Suppressor macrophage (primary cell): ENCODE measurements around the gene METRNL.
"Not testable (repeated sequence)": the region's sequence is repeated elsewhere in the genome, so short reads cannot be mapped to it uniquely, and the experiment has no call there.

Experiments used
- DNase-seq, 4 experiments: peaks; one replicate each; pipeline ENCODE4 v3.0.0-alpha.2; 2020 to 2022

The METRNL gene

DNA sequence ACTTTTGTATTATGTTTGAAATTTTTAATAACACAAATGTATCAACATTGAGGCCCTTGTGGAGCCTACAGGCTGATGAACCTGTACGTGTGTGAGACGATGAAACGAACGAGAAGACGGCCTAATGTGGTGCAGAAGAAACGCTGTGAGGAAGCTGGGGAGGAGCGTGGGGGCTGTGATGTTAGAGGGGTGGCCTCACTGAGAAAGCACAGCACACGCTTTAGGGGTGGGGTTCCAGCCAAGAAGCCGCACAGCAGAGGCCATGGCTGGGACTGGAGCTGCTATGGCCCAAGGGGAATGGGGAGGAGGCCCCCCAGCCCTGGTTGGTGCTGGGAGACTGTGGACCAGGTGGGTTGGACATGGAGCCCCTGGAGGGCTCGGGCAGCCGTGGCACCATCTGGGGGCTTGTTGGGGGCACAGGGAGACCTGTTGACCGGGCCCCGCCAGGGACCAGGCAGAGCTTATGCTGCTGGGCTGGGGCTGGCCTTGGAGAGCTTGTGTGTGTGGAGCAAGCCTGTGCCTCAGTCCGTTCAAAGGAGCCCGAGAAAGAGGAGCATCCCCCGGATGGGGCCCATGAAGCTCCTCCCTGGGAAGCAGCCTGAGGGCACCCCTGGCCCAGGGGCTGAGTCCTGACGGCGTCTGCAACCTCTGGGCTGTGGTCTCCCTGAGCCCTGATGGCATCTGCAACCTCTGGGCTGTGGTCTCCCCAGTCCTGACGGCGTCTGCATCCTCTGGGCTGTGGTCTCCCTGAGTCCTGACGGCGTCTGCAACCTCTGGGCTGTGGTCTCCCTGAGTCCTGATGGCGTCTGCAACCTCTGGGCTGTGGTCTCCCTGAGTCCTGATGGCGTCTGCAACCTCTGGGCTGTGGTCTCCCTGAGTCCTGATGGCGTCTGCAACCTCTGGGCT lies 44.7 kb downstream of the METRNL start:
- no peak for DNase-seq

DNA sequence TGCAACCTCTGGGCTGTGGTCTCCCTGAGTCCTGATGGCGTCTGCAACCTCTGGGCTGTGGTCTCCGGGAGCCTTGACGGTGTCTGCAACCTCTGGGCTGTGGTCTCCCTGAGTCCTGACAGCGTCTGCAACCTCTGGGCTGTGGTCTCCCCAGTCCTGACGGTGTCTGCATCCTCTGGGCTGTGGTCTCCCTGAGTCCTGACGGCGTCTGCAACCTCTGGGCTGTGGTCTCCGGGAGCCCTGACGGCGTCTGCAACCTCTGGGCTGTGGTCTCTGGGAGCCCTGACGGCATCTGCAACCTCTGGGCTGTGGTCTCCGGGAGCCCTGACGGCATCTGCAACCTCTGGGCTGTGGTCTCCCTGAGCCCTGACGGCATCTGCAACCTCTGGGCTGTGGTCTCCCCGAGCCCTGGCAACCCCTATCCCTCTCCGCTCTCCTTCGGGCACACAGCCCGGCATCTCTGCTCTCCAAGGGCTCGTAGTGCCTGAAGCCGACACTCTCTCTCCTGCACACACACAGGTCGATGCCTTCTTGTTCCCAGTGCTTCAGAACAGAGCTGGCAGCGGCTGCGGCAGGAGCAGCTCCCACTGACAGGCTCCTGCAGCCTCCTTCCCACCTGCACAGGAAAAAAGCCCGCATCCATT lies 45.6 kb downstream of the METRNL start:
- DNase-seq = no peak

DNA sequence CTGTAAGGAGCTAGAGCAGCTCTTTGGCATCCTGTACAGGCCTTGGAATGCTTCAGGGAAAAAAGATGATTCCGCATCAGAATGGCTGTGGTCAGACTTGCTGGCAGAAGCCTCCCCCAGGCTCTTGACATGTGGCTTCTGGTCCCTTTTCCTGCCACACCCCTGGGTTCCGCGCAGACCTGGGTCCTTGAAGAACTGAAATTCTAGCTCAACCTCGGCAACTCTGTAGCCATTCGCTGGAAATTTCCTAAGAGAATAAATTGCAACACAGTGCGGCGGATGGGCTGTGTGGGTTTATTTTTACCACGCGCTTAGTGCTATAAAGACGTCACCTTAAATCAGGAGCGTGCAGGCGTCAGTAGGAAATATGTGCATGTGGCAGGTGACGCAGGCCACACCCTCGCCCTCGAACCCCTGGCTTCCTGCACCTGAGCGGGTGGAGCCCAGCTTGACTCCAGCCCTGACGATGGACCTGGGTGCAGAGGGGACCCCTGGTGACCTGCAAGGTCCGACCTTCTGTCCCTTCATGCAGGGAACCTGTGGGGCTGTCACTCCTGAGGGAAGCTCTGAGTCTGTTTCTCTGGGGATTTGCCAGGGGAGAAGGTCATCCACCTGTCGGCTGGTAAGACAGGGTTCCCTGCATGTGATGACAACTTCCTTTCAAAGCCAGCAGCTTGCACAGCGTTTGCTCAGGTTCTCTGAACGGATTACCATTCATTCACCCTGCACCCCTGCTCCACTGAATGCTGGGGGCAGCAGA lies 46.3 kb downstream of the METRNL start:
- DNase-seq = peak; percentile 89 to 94 (median 92)

DNA sequence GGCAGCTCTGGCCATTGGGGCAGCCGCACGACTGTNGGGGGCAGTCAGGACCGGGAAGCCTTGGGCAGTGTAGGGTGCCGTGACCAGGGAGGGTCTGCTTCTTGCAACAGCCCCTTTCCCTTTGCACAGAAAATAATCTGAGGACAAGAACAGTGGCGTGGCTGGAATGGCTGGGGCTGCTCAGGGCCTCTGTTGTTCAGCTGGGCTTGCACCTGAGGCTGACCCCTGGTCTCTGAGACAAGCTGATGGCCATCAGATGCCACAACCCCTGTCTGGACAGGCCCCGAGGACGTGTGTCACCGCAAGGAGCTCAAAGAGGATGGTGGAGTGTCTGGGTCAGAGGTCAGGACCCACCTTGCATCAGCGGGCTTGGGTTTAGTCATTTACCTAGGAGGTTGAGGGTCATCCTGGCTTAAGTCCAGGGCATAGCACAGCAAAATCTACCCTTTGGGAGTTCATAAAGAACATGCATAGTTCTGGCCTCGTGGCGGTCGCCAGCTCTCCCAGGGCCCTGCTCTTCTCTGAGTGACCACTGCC lies 46.9 kb downstream of the METRNL start:
- no peak for DNase-seq

DNA sequence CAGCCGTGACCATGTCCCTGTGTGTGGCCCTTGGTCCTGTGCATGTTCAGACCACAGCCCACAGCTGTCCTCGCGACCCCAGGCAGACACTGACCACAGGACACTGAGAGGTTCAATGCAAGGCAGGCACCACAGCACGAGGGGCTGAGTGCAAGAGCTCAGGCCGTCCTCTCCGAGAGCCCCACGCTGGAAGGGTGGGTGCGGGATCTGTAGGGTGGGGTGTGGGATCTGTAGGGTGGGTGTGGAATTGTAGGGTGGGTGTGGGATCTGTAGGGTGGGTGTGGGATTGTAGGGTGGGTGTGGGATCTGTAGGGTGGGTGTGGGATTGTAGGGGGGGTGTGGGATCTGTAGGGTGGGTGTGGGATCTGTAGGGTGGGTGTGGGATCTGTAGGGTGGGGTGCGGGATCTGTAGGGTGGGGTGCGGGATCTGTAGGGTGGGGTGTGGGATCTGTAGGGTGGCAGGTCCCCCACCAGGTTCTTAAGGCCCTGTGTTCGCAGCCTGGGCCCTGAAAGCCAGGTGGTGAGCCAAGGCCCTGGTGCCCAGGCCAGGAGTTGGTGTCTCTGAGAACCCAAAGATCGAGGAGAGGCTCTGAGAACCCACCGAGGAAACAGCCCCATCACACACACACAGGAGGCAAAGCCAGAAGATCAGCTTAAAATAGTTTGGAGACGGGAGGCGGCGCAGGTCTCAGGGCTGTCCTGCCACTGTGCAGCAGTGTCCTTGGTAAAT lies 48.2 kb downstream of the METRNL start:
- peak in 1 of 4 experiments; percentile 1 for DNase-seq

DNA sequence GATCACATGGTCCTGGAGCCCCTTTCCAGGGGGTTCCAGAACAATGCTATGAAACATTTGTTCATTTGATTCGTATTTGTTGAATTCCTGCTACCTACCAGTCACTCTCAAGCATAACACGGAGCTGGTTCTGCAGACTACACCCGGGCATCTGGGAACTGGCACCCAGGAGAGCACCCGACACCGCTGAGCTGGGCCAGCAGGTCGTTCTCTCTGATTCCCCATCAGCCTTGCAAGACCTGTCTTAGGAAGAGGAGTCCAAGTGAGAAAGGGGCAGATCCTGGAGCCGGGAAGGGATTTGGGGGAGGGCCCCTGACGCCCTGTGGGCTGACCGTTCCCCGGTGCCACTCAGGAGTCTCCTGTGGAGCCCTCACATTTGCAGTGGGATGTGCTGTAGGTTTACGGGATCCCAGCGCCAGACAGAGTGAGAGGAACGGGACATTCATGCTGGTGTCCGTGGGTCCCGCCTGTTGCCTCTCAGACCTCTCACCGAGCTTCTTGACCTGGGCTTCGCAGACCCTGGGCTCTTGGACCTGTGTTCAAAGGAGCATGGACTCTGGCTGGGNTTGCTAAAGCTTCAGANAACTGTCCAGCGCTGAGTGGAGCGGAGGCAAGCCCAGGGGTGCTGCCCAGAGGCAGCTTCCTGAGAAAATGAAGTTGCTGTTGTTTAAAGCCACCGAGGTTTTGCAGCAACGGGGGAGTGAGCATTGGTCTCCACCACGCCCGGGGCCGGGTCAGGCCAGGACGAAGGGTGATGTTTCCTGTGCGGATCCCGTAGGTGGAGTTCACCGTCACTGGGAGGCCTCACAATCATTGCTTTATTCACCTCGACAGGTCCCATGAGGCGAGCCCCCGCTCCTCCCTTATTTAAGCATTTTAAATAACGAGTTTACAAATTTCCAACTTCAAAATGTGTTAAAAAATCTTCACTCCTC lies 49.2 kb downstream of the METRNL start:
- peak in 1 of 4 experiments; percentile 2 for DNase-seq

DNA sequence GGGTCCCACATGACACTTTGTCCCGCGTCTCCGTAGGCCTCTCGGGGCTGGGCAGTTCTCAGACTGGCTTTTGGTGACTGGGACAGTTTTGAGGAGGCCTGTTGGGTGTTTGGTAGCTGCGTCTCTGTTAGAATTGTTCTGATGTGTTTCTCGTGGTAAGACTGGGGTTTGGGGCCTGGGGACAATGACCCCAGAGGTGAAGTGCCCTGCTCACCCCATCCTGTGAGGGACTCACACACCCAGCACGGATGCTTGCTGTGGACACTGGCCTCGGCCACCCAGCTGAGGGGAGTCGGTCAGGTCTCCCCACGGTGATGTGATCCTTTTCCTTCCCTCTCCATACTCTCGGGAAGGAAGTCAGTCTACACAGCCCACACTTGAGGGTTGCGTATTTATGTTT lies 50.3 kb downstream of the METRNL start:
- no peak for DNase-seq

DNA sequence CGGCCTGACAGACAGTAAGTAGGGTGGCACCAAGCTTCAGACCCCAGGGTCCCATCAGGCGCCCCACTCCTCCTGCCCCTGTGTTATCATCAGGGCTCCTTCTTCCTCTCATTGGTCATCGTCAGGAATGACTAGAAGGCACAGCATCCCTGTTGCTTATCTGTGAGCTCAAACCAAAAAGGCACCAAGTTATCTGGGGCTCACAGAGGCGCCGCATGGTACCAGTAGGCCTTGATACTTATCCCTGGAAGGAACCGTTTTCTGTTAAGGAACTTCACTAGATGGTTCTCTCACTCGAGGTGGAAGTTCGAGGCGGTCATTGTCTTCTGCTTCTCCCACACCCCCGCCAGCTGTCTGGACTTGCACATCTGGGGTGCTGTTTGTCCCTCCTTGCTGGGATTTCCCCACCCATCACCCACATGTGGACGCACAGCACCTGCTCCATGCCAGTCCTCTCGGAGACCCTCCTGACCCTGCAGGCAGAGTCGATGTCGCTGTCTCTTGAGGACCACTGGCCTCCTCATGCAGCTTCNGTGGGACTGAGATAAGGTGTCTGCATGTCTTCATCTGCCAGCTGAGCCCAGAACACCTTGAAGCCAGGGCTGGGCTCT lies 52.1 kb downstream of the METRNL start:
- DNase-seq = peak in 2 of 4 experiments; percentile 33 to 45

DNA sequence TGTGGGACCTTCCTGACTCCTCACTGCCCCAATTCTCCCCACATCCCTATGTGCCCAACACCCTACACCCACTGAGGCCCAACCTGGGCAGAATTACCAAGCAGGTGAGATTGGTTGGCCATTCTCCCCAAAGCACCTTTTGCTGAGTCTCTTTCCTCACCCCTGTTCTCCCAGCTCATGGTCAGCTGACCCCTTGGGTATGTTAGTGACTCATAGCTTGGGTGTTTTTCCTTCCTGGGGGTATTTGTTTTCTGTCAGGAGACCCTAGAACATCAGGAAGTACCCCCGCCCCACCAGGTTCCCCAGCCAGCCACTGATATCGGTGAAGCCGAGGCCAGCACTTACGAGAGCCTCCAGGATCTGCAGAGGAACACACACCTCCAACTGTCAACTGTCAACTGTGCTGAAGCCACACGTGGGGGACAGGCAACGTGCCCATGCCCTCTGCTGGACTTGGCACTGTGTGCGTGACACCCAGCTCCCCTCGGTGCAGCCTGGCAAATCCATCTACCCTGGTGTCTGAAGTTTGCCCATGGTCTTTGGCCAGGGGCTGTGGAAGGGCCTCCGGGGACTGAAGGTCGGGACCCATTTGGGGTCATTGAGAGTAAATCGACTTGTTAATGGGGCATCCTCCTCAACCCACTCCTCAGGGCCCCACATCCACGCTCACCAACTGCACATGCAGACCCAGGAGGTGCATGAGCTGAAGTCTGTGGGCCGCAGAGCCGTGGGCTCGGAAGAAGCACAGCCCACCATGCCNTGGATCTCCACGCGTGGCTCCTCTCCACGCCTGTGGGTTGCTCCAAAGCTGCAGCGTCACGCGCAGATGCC lies 53.1 kb downstream of the METRNL start:
- peak in 1 of 4 experiments; percentile 23 for DNase-seq

DNA sequence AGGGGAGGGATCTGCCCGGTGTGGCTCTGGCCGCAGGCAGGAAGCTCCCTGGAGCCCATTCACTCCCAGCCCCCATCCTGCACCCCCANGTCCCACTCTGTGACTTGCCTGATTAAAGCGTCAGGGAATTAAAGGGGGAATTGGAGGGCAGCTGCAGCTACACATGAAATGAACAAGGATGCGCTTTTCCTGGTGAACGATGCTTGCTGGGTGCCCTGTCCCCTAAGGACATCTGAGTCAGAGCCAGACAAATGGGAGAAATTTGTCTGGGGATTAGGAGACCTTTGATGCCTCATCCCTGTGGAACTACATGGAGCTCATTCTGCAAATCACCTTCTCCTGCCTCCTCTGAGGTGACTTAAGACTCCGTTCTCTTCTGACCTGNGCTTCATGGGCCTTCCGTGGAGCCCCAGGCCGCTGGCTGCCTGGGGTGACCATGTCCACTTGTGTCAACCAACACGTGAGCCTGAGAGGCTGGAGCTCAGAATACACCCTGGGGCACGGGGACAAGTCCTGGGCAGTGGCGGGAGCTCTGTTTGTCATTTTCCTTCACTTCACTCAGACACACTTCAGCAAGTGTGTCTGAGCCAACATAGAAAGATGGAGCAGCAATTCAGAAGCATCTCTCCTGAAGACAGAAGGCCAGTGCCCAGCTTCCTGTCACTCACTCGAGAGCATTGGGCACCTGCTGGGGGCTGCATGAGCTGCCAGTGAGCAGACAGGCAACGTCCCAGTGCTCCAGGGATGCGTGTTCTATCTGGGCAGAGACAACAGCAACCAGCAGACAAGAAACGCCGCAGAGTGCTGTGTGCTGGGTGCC lies 54.1 kb downstream of the METRNL start:
- peak in 1 of 4 experiments; percentile 2 for DNase-seq

DNA sequence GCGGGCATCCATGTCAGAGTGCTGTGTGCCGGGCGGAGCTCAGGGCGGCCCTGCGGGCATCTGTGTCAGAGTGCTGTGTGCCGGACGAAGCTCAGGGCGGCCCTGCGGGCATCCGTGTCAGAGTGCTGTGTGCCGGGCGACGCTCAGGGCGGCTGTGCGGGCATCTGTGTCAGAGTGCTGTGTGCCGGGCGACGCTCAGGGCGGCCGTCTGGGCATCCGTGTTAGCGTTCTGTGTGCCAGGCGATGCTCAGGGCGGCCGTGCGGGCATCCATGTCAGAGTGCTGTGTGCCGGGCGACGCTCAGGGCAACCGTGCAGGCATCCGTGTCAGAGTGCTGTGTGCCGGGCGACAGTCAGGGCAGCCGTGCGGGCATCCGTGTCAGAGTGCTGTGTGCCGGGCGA lies 55.0 kb downstream of the METRNL start:
- DNase-seq = not testable (repeated sequence)

DNA sequence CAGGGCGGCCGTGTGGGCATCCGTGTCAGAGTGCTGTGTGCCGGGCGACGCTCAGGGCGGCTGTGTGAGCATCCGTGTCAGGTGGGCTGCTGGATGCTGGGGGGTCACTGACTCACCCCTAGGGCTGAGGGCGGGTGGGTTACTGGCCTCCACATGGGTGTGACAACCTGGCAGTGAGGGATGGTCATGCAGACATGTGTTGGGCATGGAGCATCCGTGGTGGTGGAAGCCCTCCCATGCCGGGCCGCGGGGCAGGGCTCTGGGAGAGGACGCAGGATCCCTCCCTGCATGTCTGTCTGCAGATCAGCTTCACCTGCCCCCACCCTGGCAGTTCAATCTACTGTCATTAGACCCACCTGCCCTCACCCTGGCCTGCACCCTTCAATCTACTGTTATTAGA lies 56.3 kb downstream of the METRNL start:
- no peak for DNase-seq

DNA sequence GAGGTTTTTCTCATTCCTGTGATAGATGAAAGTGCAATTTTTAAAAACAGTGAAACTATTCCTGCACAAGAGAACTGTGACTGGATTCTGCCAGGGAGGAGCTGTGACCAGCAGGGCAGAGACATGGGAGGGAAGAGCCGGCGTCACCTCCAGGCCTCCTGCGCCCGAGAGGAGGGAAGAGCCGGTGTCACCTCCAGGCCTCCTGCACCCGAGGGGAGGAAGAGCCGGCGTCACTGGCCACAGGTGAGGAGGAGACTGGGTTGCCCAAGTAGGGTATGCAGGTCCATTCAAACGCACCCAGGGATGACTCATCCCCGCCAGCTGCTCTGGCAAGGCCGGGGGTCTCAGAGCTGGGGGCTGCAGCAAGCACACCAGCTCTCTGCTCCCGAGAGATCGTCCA lies 56.7 kb downstream of the METRNL start:
- no peak for DNase-seq

DNA sequence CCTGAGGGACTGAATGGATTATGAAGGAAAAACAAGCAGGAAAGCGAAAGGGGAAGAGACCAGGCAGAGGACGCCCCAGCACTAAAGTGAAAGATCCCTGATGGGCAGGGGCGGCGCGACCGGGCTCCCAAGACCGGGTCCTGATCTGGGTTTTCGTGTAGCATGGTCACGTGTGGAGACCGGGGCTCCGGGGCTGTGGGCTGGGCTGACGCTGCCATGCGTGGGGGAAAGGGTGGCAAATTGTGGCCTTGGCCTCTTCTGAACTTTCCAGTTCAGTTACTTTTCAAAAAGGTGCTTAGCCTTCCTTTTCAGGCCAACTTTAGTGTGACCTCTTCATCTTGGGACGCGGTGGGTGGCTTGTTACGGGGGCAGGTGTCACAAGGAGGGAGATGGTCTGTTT lies 57.5 kb downstream of the METRNL start:
- no peak for DNase-seq

DNA sequence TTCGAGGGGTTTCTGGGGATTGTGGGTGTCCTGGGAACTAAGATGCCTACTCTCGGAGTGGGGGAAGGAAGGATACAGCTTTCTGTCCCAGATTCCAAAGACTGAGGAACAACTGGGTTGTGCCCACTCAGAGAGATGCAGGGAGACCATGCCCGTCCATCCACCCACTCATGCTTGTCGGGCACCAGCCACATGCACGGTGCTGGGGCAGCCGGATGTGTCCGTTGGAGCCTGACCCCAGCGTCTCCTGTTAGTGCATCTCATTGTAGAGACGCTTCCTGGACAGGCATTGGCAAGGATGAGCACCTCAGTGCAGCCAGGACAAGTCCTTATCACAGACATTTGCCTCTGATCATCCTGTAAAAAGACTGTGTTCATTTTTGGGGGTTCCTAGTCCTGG lies 58.1 kb downstream of the METRNL start:
- no peak for DNase-seq

DNA sequence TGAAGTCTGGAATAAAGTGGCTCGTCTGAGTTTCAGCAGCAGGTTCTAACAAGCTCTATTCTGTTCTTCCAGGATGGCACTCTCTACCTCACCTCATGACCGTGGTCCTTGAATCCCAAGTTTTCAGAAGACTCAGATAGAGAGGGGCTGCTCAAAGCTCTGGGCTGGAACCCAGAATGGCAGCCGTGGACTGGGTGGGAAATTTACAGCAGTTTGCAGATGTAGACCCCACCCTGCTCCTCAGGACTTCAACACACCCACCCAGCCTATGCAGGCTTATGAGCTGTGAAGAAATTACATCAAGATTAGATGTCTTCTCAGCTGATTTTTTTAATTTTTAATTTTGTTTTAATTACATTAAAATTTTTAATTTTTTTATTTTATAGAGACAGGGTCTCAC lies 59.4 kb downstream of the METRNL start:
- no peak for DNase-seq

DNA sequence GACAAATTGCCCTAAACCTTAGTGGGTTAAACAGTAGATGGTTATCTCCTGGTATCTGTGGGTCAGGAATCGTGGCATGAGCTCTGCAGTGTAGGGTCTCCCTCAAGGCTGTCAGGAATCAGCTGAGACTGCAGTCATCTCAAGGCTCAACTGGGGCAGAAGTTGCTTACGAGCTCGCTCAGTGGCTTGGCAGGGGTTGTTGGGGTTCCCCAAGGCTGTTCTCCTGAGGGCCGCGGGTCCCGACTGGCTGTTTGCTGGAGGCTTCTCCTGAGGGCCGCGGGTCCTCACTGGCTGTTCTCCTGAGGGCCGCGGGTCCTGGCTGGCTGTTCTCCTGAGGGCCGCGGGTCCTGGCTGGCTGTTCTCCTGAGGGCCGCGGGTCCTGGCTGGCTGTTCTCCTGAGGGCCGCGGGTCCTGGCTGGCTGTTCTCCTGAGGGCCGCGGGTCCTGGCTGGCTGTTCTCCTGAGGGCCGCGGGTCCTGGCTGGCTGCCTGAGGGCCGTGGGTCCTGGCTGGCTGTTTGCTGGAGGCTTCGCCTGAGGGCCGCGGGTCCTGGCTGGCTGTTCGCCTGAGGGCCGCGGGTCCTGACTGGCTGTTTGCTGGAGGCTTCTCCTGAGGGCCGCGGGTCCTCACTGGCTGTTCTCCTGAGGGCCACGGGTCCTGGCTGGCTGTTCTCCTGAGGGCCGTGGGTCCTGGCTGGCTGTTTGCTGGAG lies 60.3 kb downstream of the METRNL start:
- DNase-seq = not testable (repeated sequence)

DNA sequence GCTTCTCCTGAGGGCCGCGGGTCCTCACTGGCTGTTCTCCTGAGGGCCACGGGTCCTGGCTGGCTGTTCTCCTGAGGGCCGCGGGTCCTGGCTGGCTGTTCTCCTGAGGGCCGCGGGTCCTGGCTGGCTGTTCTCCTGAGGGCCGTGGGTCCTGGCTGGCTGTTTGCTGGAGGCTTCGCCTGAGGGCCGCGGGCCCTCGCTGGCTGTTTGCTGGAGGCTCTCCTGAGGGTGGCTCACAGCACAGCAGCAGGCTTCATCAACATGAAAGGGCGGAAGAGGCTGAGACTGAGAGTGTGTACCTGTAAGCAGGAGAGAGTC lies 60.8 kb downstream of the METRNL start:
- not testable (repeated sequence) for DNase-seq
